Prostate gland (tissue), 2 donors: ENCODE data around the gene NOTCH2.

Experiments used
- POLR2A ChIP-seq: fragments of 450-650 bp; IDR thresholded peaks from one replicate; pipeline ENCODE4 v1.6.1; 2016; ENCODE audit warnings: antibody characterized with exemption, mild to moderate bottlenecking
- POLR2AphosphoS5 ChIP-seq: sonication (generic); formaldehyde crosslinking; IDR thresholded peaks from one replicate; pipeline ENCODE4 v1.6.1; 2017; ENCODE audit warnings: antibody characterized with exemption
- TF ChIP-seq, protein P1 (sequence below), 4 experiments: fragments of 200-600 bp in 2 of 4; fragments of 450-650 bp in 2 of 4; sonication (generic) in 2 of 4; IDR thresholded peaks; 1 replicate in 3 of 4; 2 replicates in 1 of 4; pipeline ENCODE4 v1.5.1; 2016 to 2019; ENCODE audit warnings: antibody characterized with exemption in 4 of 4, mild to moderate bottlenecking in 2 of 4, moderate library complexity in 2 of 4

DNA sequence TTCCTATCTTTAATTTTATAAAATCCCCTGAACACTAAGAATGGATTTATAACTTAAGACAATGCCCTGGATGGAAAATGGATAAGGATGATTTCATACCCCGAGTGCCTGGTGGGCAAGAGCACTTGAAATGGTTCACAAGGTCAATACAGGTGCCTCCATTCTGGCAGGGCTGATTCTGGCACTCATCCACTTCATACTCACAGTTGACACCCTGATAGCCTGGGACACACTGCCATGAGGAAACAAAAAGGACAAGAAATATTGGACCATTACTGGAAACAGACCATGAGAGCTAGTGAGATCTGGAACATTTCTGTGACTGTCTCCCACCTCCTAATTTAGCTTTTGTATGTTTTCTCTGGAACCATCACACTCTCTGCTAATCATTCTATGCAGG lies 134.1 kb downstream of the NOTCH2 start:
- TF ChIP-seq POLR2A (no peak), POLR2AphosphoS5 (no peak)
- TF ChIP-seq, protein P1, sequence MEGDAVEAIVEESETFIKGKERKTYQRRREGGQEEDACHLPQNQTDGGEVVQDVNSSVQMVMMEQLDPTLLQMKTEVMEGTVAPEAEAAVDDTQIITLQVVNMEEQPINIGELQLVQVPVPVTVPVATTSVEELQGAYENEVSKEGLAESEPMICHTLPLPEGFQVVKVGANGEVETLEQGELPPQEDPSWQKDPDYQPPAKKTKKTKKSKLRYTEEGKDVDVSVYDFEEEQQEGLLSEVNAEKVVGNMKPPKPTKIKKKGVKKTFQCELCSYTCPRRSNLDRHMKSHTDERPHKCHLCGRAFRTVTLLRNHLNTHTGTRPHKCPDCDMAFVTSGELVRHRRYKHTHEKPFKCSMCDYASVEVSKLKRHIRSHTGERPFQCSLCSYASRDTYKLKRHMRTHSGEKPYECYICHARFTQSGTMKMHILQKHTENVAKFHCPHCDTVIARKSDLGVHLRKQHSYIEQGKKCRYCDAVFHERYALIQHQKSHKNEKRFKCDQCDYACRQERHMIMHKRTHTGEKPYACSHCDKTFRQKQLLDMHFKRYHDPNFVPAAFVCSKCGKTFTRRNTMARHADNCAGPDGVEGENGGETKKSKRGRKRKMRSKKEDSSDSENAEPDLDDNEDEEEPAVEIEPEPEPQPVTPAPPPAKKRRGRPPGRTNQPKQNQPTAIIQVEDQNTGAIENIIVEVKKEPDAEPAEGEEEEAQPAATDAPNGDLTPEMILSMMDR (IDR thresholded peaks at IDR 0.05): no peak
